Caco-2 (cell line): ENCODE results near the gene CCT7. TPM values are rescaled to one million over a fixed set of nuclear protein-coding genes. Genes with fewer than 3 reads are reported as not detected.

ENCODE experiments used
- BruUV-seq: library from RNA; stranded (reverse); fragments of 400-500 nt; replicated peaks from 2 replicates; lab custom pipeline; 2021; lab: Mats Ljungman, UMichigan
- CTCF ChIA-PET: fragments of 300-600 bp; sonication (Branson Sonifier 250); formaldehyde crosslinking; loops from one replicate; lab custom pipeline; 2022; ENCODE audit warnings: antibody characterized with exemption; lab: Charles Lee
- POLR2A ChIA-PET: fragments of 300-600 bp; sonication (Branson Sonifier 250); formaldehyde crosslinking; loops from one replicate; lab custom pipeline; 2022; ENCODE audit warnings: antibody characterized with exemption; lab: Charles Lee
- DNase-seq, 2 experiments: peaks; one replicate each; pipeline versions ENCODE4 v3.0.0 to v3.0.0-alpha.2; 2020 to 2022
- H3K27me3 ChIP-seq: replicated peaks from 2 replicates; pipeline ENCODE4 v1.6.0; 2011; ENCODE audit warnings: low read length; ENCODE audit not compliant: control insufficient read depth, insufficient read depth
- H3K36me3 ChIP-seq: 2 replicates; pipeline ENCODE4 v1.5.1; 2011; ENCODE audit warnings: low read length; ENCODE audit not compliant: control insufficient read depth, insufficient read depth
- H3K4me1 ChIP-seq: fragments of 250-450 bp; sonication (Bioruptor Pico); 2 replicates; pipeline ENCODE4 v1.5.1; 2020; ENCODE audit warnings: mild to moderate bottlenecking
- H3K4me3 ChIP-seq: 2 replicates; pipeline ENCODE4 v1.5.1; 2011; ENCODE audit warnings: low read depth, mild to moderate bottlenecking, control low read depth, low read length
- H3K9me3 ChIP-seq: fragments of 250-450 bp; sonication (Bioruptor Pico); 2 replicates; pipeline ENCODE4 v1.5.1; 2020; ENCODE audit warnings: mild to moderate bottlenecking, moderate library complexity
- H3K27ac Mint-ChIP-seq: one replicate; pipeline ENCODE4 v1.8.0; 2022; ENCODE audit warnings: mixed read lengths; ENCODE audit not compliant: unreplicated experiment
- H3K27me3 Mint-ChIP-seq: one replicate; pipeline ENCODE4 v1.8.0; 2022; ENCODE audit warnings: mixed read lengths; ENCODE audit not compliant: insufficient read depth, unreplicated experiment
- H3K36me3 Mint-ChIP-seq: one replicate; pipeline ENCODE4 v1.8.0; 2022; ENCODE audit warnings: mild to moderate bottlenecking, mixed read lengths; ENCODE audit not compliant: insufficient read depth, unreplicated experiment
- H3K4me1 Mint-ChIP-seq: one replicate; pipeline ENCODE4 v1.8.0; 2022; ENCODE audit warnings: low read depth, mixed read lengths; ENCODE audit not compliant: unreplicated experiment
- H3K4me3 Mint-ChIP-seq: one replicate; pipeline ENCODE4 v1.8.0; 2022; ENCODE audit warnings: mild to moderate bottlenecking, moderate library complexity, mixed read lengths; ENCODE audit not compliant: unreplicated experiment
- H3K9me3 Mint-ChIP-seq: one replicate; pipeline ENCODE4 v1.8.0; 2022; ENCODE audit warnings: mixed read lengths; ENCODE audit not compliant: unreplicated experiment
- intact Hi-C: fragments of 100-400 bp; cut with micrococcal nuclease; formaldehyde crosslinking; loops from one replicate; pipeline ENCODE4 v1.10.0; 2022; ENCODE audit not compliant: unreplicated experiment
- total RNA-seq: library from RNA; stranded (reverse); gene quantifications from 2 replicates; pipeline ENCODE4 v1.2.3, GENCODE V29; 2022
- TF ChIP-seq, protein P1 (sequence below), 2 experiments: fragments of 200-600 bp in 1 of 2; IDR thresholded peaks; 1 replicate in 1 of 2; 2 replicates in 1 of 2; pipeline versions ENCODE4 v1.5.1 to v1.8.0; 2011 to 2022; ENCODE audit warnings: antibody characterized with exemption in 1 of 2, control low read depth in 1 of 2, inconsistent platforms in 1 of 2, low read depth in 1 of 2, low read length in 1 of 2, mild to moderate bottlenecking in 1 of 2, moderate library complexity in 1 of 2; ENCODE audit not compliant: insufficient read depth in 1 of 2, severe bottlenecking in 1 of 2, unreplicated experiment in 1 of 2

CCT7 gene
- total RNA-seq, 1 experiment from 2014 or later, result 450 TPM

DNA sequence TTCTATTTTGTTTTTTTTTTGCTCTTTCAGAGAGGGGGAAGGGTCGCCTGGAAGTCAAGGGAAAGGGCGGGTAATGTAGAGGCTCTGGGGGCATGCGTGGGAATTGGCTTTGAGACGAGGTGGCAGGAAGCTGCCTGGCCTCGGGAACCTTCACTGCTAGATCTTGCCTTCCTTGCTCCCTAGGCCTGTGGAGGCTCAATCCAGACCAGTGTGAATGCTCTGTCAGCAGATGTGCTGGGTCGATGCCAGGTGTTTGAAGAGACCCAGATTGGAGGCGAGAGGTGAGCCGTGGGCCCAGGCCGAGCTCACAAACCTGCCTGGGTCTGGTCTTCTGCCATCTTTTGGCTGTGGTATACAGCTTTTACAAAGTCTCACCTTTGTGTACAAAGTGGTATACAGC, 15.5 kb downstream of the CCT7 start:
- no peaks in the 10 kb centered on the region for H3K4me1 Mint-ChIP-seq
- no peak for DNase-seq
- no peaks in the 10 kb centered on the region for H3K9me3 Mint-ChIP-seq
- Histone ChIP-seq H3K9me3 (no peaks in the 10 kb centered on the region), H3K27me3 (no peaks in the 10 kb centered on the region), H3K36me3 (peaks cover 8% of the 10 kb centered on the region), H3K4me1 (no peaks in the 10 kb centered on the region), H3K4me3 (no peak overlapping the region)
- ChIA-PET CTCF (interaction anchor here (1.1 kb wide), 1 partner anchor 13 kb away, joined by 3 read pairs; no protein-coding TSS in a partner anchor), POLR2A (no interaction called here)
- no peak overlapping the region for H3K4me3 Mint-ChIP-seq
- intact Hi-C loops, result no loop called here
- H3K27ac Mint-ChIP-seq, result no peak overlapping the region
- H3K36me3 Mint-ChIP-seq, result peaks cover 95% of the 10 kb centered on the region
- TF ChIP-seq, protein P1, sequence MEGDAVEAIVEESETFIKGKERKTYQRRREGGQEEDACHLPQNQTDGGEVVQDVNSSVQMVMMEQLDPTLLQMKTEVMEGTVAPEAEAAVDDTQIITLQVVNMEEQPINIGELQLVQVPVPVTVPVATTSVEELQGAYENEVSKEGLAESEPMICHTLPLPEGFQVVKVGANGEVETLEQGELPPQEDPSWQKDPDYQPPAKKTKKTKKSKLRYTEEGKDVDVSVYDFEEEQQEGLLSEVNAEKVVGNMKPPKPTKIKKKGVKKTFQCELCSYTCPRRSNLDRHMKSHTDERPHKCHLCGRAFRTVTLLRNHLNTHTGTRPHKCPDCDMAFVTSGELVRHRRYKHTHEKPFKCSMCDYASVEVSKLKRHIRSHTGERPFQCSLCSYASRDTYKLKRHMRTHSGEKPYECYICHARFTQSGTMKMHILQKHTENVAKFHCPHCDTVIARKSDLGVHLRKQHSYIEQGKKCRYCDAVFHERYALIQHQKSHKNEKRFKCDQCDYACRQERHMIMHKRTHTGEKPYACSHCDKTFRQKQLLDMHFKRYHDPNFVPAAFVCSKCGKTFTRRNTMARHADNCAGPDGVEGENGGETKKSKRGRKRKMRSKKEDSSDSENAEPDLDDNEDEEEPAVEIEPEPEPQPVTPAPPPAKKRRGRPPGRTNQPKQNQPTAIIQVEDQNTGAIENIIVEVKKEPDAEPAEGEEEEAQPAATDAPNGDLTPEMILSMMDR (IDR thresholded peaks at IDR 0.05; ENCODE audit: insufficient read depth in 1 of 2, low read depth in 1 of 2, low read length in 1 of 2, severe bottlenecking in 1 of 2, unreplicated experiment in 1 of 2), result no peak
- no TSS peak for BruUV-seq
- no peaks in the 10 kb centered on the region for H3K27me3 Mint-ChIP-seq

DNA sequence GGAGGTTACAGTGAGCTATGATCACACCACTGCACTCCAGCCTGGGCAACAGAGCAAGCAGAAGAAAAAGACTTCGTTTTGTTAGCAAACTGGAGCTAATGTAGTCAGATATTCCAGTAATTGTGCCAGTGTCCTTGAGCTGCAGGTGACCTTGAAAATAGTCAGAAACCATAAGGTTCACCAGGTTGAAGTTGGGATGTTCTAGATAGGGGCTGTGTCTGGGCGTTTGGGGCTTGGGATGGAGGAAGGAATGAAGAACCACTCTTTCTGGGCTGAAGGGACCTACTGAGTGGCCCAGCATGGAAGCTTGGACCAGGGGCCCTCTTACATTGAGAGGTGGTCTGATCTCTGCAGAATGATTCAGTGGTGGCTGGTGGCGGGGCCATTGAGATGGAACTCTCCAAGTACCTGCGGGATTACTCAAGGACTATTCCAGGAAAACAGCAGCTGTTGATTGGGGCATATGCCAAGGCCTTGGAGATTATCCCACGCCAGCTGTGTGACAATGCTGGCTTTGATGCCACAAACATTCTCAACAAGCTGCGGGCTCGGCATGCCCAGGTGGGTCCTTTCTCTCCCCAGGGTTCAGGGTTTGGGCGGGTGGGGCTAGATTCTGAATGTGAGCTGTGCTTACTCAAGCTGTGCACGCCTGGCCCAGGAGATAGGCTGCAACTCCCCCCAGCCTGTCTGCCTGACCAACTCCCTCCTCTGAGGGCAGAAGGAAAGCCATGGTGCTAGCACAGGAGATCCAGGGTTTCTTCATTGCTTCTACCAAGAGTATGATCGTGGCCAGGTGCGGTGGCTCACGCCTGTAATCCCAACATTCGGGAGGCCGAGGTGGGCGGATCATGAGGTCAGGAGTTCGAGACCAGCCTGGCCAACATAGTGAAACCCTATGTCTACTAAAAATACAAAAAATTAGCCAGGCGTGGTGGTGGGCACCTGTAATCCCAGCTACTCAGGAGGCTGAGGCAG, 17.1 kb downstream of the CCT7 start:
- Mint-ChIP-seq H3K27ac (no peak overlapping the region), H3K4me3 (no peak overlapping the region), H3K27me3 (no peaks in the 10 kb centered on the region), H3K4me1 (no peaks in the 10 kb centered on the region), H3K9me3 (no peaks in the 10 kb centered on the region), H3K36me3 (peaks cover 95% of the 10 kb centered on the region)
- H3K4me3 ChIP-seq, result no peak overlapping the region
- ChIA-PET CTCF (interaction anchor here (1.3 kb wide), 1 partner anchor 18 kb away, joined by 3 read pairs; no protein-coding TSS in a partner anchor), POLR2A (no interaction called here)
- H3K9me3 ChIP-seq, result no peaks in the 10 kb centered on the region
- H3K36me3 ChIP-seq, result peaks cover 8% of the 10 kb centered on the region
- TF ChIP-seq, protein P1 (IDR thresholded peaks at IDR 0.05; ENCODE audit: insufficient read depth in 1 of 2, low read depth in 1 of 2, low read length in 1 of 2, severe bottlenecking in 1 of 2, unreplicated experiment in 1 of 2), result no peak
- BruUV-seq, result no TSS peak
- intact Hi-C loops, result no loop called here
- no peak for DNase-seq
- H3K27me3 ChIP-seq, result no peaks in the 10 kb centered on the region
- no peaks in the 10 kb centered on the region for H3K4me1 ChIP-seq

DNA sequence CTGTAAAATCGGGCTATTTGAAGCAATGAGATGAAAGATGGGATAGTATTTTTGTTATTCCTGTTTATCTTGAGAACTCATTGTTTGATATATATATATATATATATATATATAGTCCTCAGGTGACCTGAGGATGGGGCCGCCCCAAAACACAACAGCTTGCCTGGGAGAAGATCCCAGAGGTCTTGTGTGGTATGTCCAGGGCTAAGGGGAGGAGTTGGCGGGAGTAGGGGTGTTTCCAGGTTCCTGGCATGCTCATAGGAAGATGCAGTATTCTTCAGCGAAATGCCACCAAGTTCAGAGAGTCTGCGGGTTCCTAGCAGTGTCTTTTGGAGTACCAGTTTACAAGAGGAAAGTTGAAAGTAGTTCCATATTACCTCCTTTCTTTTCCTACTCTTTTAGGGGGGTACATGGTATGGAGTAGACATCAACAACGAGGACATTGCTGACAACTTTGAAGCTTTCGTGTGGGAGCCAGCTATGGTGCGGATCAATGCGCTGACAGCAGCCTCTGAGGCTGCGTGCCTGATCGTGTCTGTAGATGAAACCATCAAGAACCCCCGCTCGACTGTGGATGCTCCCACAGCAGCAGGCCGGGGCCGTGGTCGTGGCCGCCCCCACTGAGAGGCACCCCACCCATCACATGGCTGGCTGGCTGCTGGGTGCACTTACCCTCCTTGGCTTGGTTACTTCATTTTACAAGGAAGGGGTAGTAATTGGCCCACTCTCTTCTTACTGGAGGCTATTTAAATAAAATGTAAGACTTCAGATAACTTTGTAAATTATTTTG, 18.3 kb downstream of the CCT7 start:
- Mint-ChIP-seq H3K9me3 (no peaks in the 10 kb centered on the region), H3K27ac (no peak overlapping the region), H3K36me3 (peaks cover 92% of the 10 kb centered on the region), H3K4me1 (no peaks in the 10 kb centered on the region), H3K4me3 (no peak overlapping the region), H3K27me3 (no peaks in the 10 kb centered on the region)
- Histone ChIP-seq H3K4me1 (no peaks in the 10 kb centered on the region), H3K27me3 (no peaks in the 10 kb centered on the region), H3K4me3 (no peak overlapping the region), H3K9me3 (no peaks in the 10 kb centered on the region), H3K36me3 (peaks cover 8% of the 10 kb centered on the region)
- BruUV-seq, result no TSS peak
- DNase-seq, result no peak
- POLR2A ChIA-PET, result no interaction called here
- intact Hi-C loops, result no loop called here
- TF ChIP-seq, protein P1 (IDR thresholded peaks at IDR 0.05; ENCODE audit: insufficient read depth in 1 of 2, low read depth in 1 of 2, low read length in 1 of 2, severe bottlenecking in 1 of 2, unreplicated experiment in 1 of 2), result no peak
- CTCF ChIA-PET, result interaction anchor here (0.7 kb wide), 1 partner anchor 385 kb away, joined by 3 read pairs; no protein-coding TSS in a partner anchor
